Skeletal muscle satellite cell (primary cell): ENCODE measurements around the gene MCOLN1. TPM values are rescaled to one million over a fixed set of nuclear protein-coding genes. Genes with fewer than 3 reads are reported as not detected.

ENCODE experiments used
- H3K27me3 ChIP-seq: 2 replicates; pipeline ENCODE4 v1.7.0; 2013; ENCODE audit warnings: low read length; ENCODE audit not compliant: control insufficient read depth, insufficient read depth
- H3K36me3 ChIP-seq: 2 replicates; pipeline ENCODE4 v1.7.0; 2013; ENCODE audit warnings: mild to moderate bottlenecking, control low read depth, low read length; ENCODE audit not compliant: insufficient read depth
- H3K4me1 ChIP-seq: 2 replicates; pipeline ENCODE4 v1.7.0; 2013; ENCODE audit warnings: low read length; ENCODE audit not compliant: control insufficient read depth, insufficient read depth
- H3K4me2 ChIP-seq: 2 replicates; pipeline ENCODE4 v1.7.0; 2013; ENCODE audit warnings: mild to moderate bottlenecking, low read length
- H3K4me3 ChIP-seq: 2 replicates; pipeline ENCODE4 v1.7.0; 2013; ENCODE audit warnings: low read length
- H3K9ac ChIP-seq: 2 replicates; pipeline ENCODE4 v1.7.0; 2013; ENCODE audit warnings: mild to moderate bottlenecking, low read depth, low read length, moderate library complexity
- H3K9me3 ChIP-seq: replicated peaks from 2 replicates; pipeline ENCODE4 v1.7.0; 2013; ENCODE audit warnings: mild to moderate bottlenecking, control low read depth, low read length
- total RNA-seq: library from RNA; depleted of rRNA; stranded (reverse); fragments of >200 nt; gene quantifications from 2 replicates; pipeline ENCODE4 v1.2.3, GENCODE V29; 2012; rRNA removed

MCOLN1 gene
- total RNA-seq: 5.7 and 6.1 TPM in 2 replicates

GRCh38 chr19:7522072-7522922, at the start of gene MCOLN1:
TSS of gene MCOLN1 (plus strand) at chr19:7522624. CDS start at chr19:7522751, 127 bp downstream.
- peak within 1 kb of the TSS; percentile 82 for H3K4me3 ChIP-seq
- H3K9me3 ChIP-seq: no peaks in the 10 kb centered on the region
- no peaks in the 10 kb centered on the region for H3K27me3 ChIP-seq
- peak within 1 kb of the TSS; percentile 78 for H3K9ac ChIP-seq
- peaks cover 13% of the 10 kb centered on the region for H3K4me1 ChIP-seq
- peak within 1 kb of the TSS; percentile 92 for H3K4me2 ChIP-seq
- H3K36me3 ChIP-seq: peaks cover 20% of the 10 kb centered on the region

GRCh38 chr19:7475665-7476064, 46.8 kb upstream of the MCOLN1 start:
- Histone ChIP-seq H3K36me3 (peaks cover 12% of the 10 kb centered on the region), H3K4me3 (no peak overlapping the region), H3K9me3 (no peaks in the 10 kb centered on the region), H3K9ac (no peak overlapping the region), H3K27me3 (no peaks in the 10 kb centered on the region), H3K4me2 (no peak overlapping the region), H3K4me1 (peaks cover 19% of the 10 kb centered on the region)

- no peaks in the 10 kb centered on the region for H3K27me3 ChIP-seq
- H3K9ac ChIP-seq: no peak overlapping the region
- no peak overlapping the region for H3K4me3 ChIP-seq
- peaks cover 19% of the 10 kb centered on the region for H3K4me1 ChIP-seq
- no peak overlapping the region for H3K4me2 ChIP-seq
- peaks cover 12% of the 10 kb centered on the region for H3K36me3 ChIP-seq
- no peaks in the 10 kb centered on the region for H3K9me3 ChIP-seq
Measured at GRCh38 chr19:7476241-7476640, 46.2 kb upstream of the MCOLN1 start.

- Histone ChIP-seq H3K4me1 (peaks cover 19% of the 10 kb centered on the region), H3K27me3 (no peaks in the 10 kb centered on the region), H3K36me3 (peaks cover 5% of the 10 kb centered on the region), H3K4me3 (no peak overlapping the region), H3K4me2 (no peak overlapping the region), H3K9me3 (no peaks in the 10 kb centered on the region), H3K9ac (no peak overlapping the region)
Measured at GRCh38 chr19:7476777-7477494, 45.5 kb upstream of the MCOLN1 start.

- H3K4me1 ChIP-seq: peaks cover 19% of the 10 kb centered on the region
- H3K36me3 ChIP-seq: no peaks in the 10 kb centered on the region
- H3K4me2 ChIP-seq: no peak overlapping the region
- H3K9ac ChIP-seq: no peak overlapping the region
- no peak overlapping the region for H3K4me3 ChIP-seq
- no peaks in the 10 kb centered on the region for H3K9me3 ChIP-seq
- no peaks in the 10 kb centered on the region for H3K27me3 ChIP-seq
Measured at GRCh38 chr19:7477758-7478157, 44.7 kb upstream of the MCOLN1 start.

- no peak overlapping the region for H3K4me2 ChIP-seq
- H3K4me3 ChIP-seq: no peak overlapping the region
- H3K27me3 ChIP-seq: no peaks in the 10 kb centered on the region
- H3K9ac ChIP-seq: no peak overlapping the region
- no peaks in the 10 kb centered on the region for H3K9me3 ChIP-seq
- peaks cover 19% of the 10 kb centered on the region for H3K4me1 ChIP-seq
- no peaks in the 10 kb centered on the region for H3K36me3 ChIP-seq
Measured at GRCh38 chr19:7478173-7478842, 44.1 kb upstream of the MCOLN1 start.

- no peaks in the 10 kb centered on the region for H3K9me3 ChIP-seq
- no peak overlapping the region for H3K9ac ChIP-seq
- peaks cover 19% of the 10 kb centered on the region for H3K4me1 ChIP-seq
- H3K27me3 ChIP-seq: no peaks in the 10 kb centered on the region
- no peak overlapping the region for H3K4me3 ChIP-seq
- H3K4me2 ChIP-seq: no peak overlapping the region
- no peaks in the 10 kb centered on the region for H3K36me3 ChIP-seq
Measured at GRCh38 chr19:7478843-7479227, 43.6 kb upstream of the MCOLN1 start.

GRCh38 chr19:7480222-7480969, 42.0 kb upstream of the MCOLN1 start:
- H3K4me1 ChIP-seq: peaks cover 19% of the 10 kb centered on the region
- H3K4me2 ChIP-seq: no peak overlapping the region
- no peaks in the 10 kb centered on the region for H3K36me3 ChIP-seq
- no peak overlapping the region for H3K4me3 ChIP-seq
- no peak overlapping the region for H3K9ac ChIP-seq
- no peaks in the 10 kb centered on the region for H3K27me3 ChIP-seq
- no peaks in the 10 kb centered on the region for H3K9me3 ChIP-seq

- Histone ChIP-seq H3K36me3 (no peaks in the 10 kb centered on the region), H3K4me1 (peaks cover 19% of the 10 kb centered on the region), H3K9me3 (no peaks in the 10 kb centered on the region), H3K4me3 (no peak overlapping the region), H3K27me3 (no peaks in the 10 kb centered on the region), H3K4me2 (no peak overlapping the region), H3K9ac (no peak overlapping the region)
Measured at GRCh38 chr19:7480970-7481255, 41.5 kb upstream of the MCOLN1 start.

GRCh38 chr19:7482584-7483439, 39.6 kb upstream of the MCOLN1 start:
- no peak overlapping the region for H3K9ac ChIP-seq
- no peak overlapping the region for H3K4me3 ChIP-seq
- no peak overlapping the region for H3K4me2 ChIP-seq
- no peaks in the 10 kb centered on the region for H3K27me3 ChIP-seq
- H3K36me3 ChIP-seq: no peaks in the 10 kb centered on the region
- H3K4me1 ChIP-seq: peaks cover 19% of the 10 kb centered on the region
- H3K9me3 ChIP-seq: no peaks in the 10 kb centered on the region
